HCT116 (cell line): Measurements from ENCODE around the gene VPS25. TPM values are rescaled to one million over a fixed set of nuclear protein-coding genes. Genes with fewer than 3 reads are reported as not detected.

Experiments used
- ATAC-seq: fragments of 200-7000 bp; cut with Tn5 transposase; 2 replicates; pipeline ENCODE4 v1.9.1; 2020; ENCODE audit warnings: mild to moderate bottlenecking, moderate library complexity
- BruUV-seq: library from RNA; stranded (reverse); fragments of 400-500 nt; replicated peaks from 2 replicates; lab custom pipeline; 2021; lab: Mats Ljungman, UMichigan
- CTCF ChIA-PET: fragments of 300-600 bp; sonication (Branson Sonifier 250); formaldehyde crosslinking; loops from one replicate; lab custom pipeline; 2021; ENCODE audit warnings: antibody characterized with exemption; lab: Charles Lee
- POLR2A ChIA-PET: fragments of 300-600, 350-600 bp; sonication (Branson Sonifier 250); formaldehyde crosslinking; loops from one replicate; lab custom pipeline; 2021; ENCODE audit warnings: antibody characterized with exemption; lab: Charles Lee
- RAD21 ChIA-PET, 2 experiments: fragments of 300-600 bp; sonication (Branson Sonifier 250); formaldehyde crosslinking; loops; one replicate each; lab custom pipeline; 2023; ENCODE audit warnings: low total read pairs in 2 of 2; ENCODE audit not compliant: uncharacterized antibody in 2 of 2, unreplicated experiment in 2 of 2, low non-redundant PET in 1 of 2; lab: Charles Lee
- DNase-seq: peaks from one replicate; pipeline ENCODE4 v3.0.0-alpha.2; 2010; ENCODE audit warnings: low read depth, low spot score
- H2AFZ ChIP-seq: fragments of 200-600 bp; shearing (Covaris generic), sonication (generic); 2 replicates; pipeline ENCODE4 v1.6.1; 2017; ENCODE audit warnings: low read depth, mixed run types, mixed read lengths, antibody characterized with exemption, low read length; ENCODE audit not compliant: poor library complexity, severe bottlenecking
- H3K27ac ChIP-seq: 2 replicates; pipeline ENCODE4 v1.5.1; 2012; ENCODE audit warnings: low read depth, low read length
- H3K27me3 ChIP-seq: fragments of 200-600 bp; sonication (generic); 2 replicates; pipeline ENCODE4 v1.6.1; 2016; ENCODE audit warnings: mixed run types, low read length, mixed read lengths; ENCODE audit not compliant: insufficient read depth
- H3K36me3 ChIP-seq, 2 experiments: fragments of 200-500 bp in 1 of 2; fragments of 200-600 bp in 1 of 2; sonication (Bioruptor generic) in 1 of 2; sonication (generic) in 1 of 2; 2 replicates each; pipeline versions ENCODE4 v1.5.1 to v1.6.1; 2014 to 2016; ENCODE audit warnings: low read length in 2 of 2, inconsistent platforms in 1 of 2, mixed read lengths in 1 of 2, mixed run types in 1 of 2; ENCODE audit not compliant: insufficient read depth in 2 of 2, control insufficient read depth in 1 of 2
- H3K4me1 ChIP-seq, 2 experiments: fragments of 200-600 bp in 1 of 2; sonication (generic) in 1 of 2; 2 replicates each; pipeline versions ENCODE4 v1.5.1 to v1.6.1; 2012 to 2017; ENCODE audit warnings: low read length in 2 of 2, inconsistent platforms in 1 of 2, mild to moderate bottlenecking in 1 of 2, mixed read lengths in 1 of 2, mixed run types in 1 of 2, moderate library complexity in 1 of 2; ENCODE audit not compliant: insufficient read depth in 2 of 2, control insufficient read depth in 1 of 2
- H3K4me2 ChIP-seq: fragments of 200-600 bp; sonication (generic); 2 replicates; pipeline ENCODE4 v1.6.1; 2017; ENCODE audit warnings: mixed run types, low read length, mixed read lengths
- H3K4me3 ChIP-seq, 2 experiments: fragments of 200-600 bp in 1 of 2; sonication (generic) in 1 of 2; replicated peaks in 1 of 2; 2 replicates each; pipeline ENCODE4 v1.5.1; 2011 to 2016; ENCODE audit warnings: low read length in 2 of 2, control low read depth in 1 of 2, low read depth in 1 of 2, mild to moderate bottlenecking in 1 of 2, mixed read lengths in 1 of 2, mixed run types in 1 of 2
- H3K79me2 ChIP-seq: fragments of 200-600 bp; sonication (generic); 2 replicates; pipeline ENCODE4 v1.6.1; 2017; ENCODE audit warnings: mild to moderate bottlenecking, mixed run types, low read length, moderate library complexity, mixed read lengths; ENCODE audit not compliant: insufficient read depth
- H3K9ac ChIP-seq: fragments of 200-600 bp; sonication (generic); 2 replicates; pipeline ENCODE4 v1.6.1; 2016; ENCODE audit warnings: low read length, mixed read lengths
- H3K9me2 ChIP-seq: fragments of 200-600 bp; sonication (generic), shearing (Covaris generic); 2 replicates; pipeline ENCODE4 v1.6.1; 2017; ENCODE audit warnings: mixed run types, mild to moderate bottlenecking, moderate library complexity; ENCODE audit not compliant: insufficient read depth
- H3K9me3 ChIP-seq, 2 experiments: fragments of 200-500 bp in 1 of 2; fragments of 200-600 bp in 1 of 2; sonication (Bioruptor generic) in 1 of 2; sonication (generic) in 1 of 2; 2 replicates each; pipeline ENCODE4 v1.6.1; 2014 to 2017; ENCODE audit warnings: low read length in 2 of 2, mixed read lengths in 2 of 2, inconsistent platforms in 1 of 2, low read depth in 1 of 2, mild to moderate bottlenecking in 1 of 2, mixed run types in 1 of 2, moderate library complexity in 1 of 2; ENCODE audit not compliant: control insufficient read depth in 1 of 2, insufficient read depth in 1 of 2
- H4K20me1 ChIP-seq: fragments of 200-600 bp; sonication (generic), shearing (Covaris generic); 2 replicates; pipeline ENCODE4 v1.6.1; 2017; ENCODE audit warnings: mixed run types, mild to moderate bottlenecking, moderate library complexity; ENCODE audit not compliant: insufficient read depth
- ATF3 ChIP-seq: IDR thresholded peaks from 2 replicates; pipeline ENCODE4 v1.6.1; 2012
- CEBPB ChIP-seq: IDR thresholded peaks from 2 replicates; pipeline ENCODE4 v1.6.1; 2012; ENCODE audit warnings: low read depth
- FOSL1 ChIP-seq: IDR thresholded peaks from 2 replicates; pipeline ENCODE4 v1.6.1; 2012; ENCODE audit warnings: low read depth
- JUND ChIP-seq: IDR thresholded peaks from 2 replicates; pipeline ENCODE4 v1.6.1; 2012
- POLR2A ChIP-seq: IDR thresholded peaks from 2 replicates; pipeline ENCODE4 v1.7.0; 2011; ENCODE audit warnings: borderline replicate concordance; ENCODE audit not compliant: insufficient read depth, insufficient read length; ENCODE audit errors: extremely low read depth
- POLR2AphosphoS5 ChIP-seq: IDR thresholded peaks from 2 replicates; pipeline ENCODE4 v1.6.1; 2011; ENCODE audit warnings: mild to moderate bottlenecking, low read depth, low read length, moderate library complexity
- SP1 ChIP-seq: IDR thresholded peaks from 2 replicates; pipeline ENCODE4 v1.6.1; 2012; ENCODE audit warnings: low read depth
- TCF7L2 ChIP-seq: IDR thresholded peaks from 2 replicates; pipeline ENCODE4 v1.7.0; 2011; ENCODE audit warnings: borderline replicate concordance, inconsistent platforms; ENCODE audit not compliant: insufficient read depth, insufficient read length; ENCODE audit errors: extremely low read depth
- YY1 ChIP-seq: IDR thresholded peaks from 2 replicates; pipeline ENCODE4 v1.6.1; 2011; ENCODE audit warnings: low read length, low read depth, moderate library complexity, mild to moderate bottlenecking; ENCODE audit not compliant: insufficient replicate concordance; ENCODE audit errors: extremely low read depth
- ZFX ChIP-seq: fragments of 450-650 bp; IDR thresholded peaks from 2 replicates; pipeline ENCODE4 v1.6.1; 2017
- intact Hi-C: fragments of 100-400 bp; cut with micrococcal nuclease; formaldehyde crosslinking; loops from 2 replicates; pipeline ENCODE4 v1.10.0; 2022
- total RNA-seq: library from RNA; stranded (reverse); gene quantifications from one replicate; pipeline ENCODE4 v1.2.1, GENCODE V29; 2021; ENCODE audit not compliant: unreplicated experiment
- TF ChIP-seq, protein P1 (sequence below): IDR thresholded peaks from 2 replicates; pipeline ENCODE4 v1.6.1; 2011; ENCODE audit warnings: mild to moderate bottlenecking, low read length, moderate library complexity; ENCODE audit not compliant: insufficient replicate concordance; ENCODE audit errors: extremely low read depth
- TF ChIP-seq, protein P2 (sequence below): IDR thresholded peaks from 2 replicates; pipeline ENCODE4 v1.6.1; 2012; ENCODE audit warnings: low read depth
- TF ChIP-seq, protein P3 (sequence below), 3 experiments: fragments of 200-600 bp in 1 of 3; sonication (generic) in 1 of 3; IDR thresholded peaks in 2 of 3; conservative IDR thresholded peaks in 1 of 3; 2 replicates each; pipeline ENCODE4 v1.5.1; 2012 to 2017; ENCODE audit warnings: low read depth in 2 of 3, low read length in 2 of 3, antibody characterized with exemption in 1 of 3, borderline replicate concordance in 1 of 3, control low read depth in 1 of 3, mild to moderate bottlenecking in 1 of 3, mixed read lengths in 1 of 3, mixed run types in 1 of 3, moderate library complexity in 1 of 3; ENCODE audit not compliant: insufficient read depth in 1 of 3

The VPS25 gene
- total RNA-seq, 1 experiment from 2014 or later, result 57.0 TPM

DNA sequence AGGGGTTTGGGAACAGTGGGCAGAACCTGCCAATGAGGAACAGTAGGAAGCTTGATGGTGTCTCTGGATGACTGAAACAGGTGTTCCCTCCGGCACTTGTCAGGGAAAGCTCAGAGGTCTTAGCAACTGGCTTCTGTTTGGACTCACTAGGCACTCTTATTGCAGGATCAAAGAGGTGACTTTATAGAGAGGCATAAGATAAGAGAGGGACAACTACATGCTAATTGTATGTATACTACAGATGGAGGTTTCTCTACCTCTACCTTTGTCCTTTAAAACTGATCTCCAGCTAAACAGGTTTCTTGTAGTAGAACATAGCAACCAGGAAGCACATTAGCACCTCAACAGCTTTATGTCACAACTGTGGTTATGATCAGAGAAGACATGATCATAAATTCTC, 33.0 kb downstream of the VPS25 start:
- RAD21 ChIA-PET, result no interaction called here
- intact Hi-C loops, result no loop called here
- Histone ChIP-seq H3K27ac (no peak overlapping the region), H3K9me3 (no peaks in the 10 kb centered on the region), H3K9ac (no peak overlapping the region), H3K9me2 (no peaks in the 10 kb centered on the region), H2AFZ (no peak overlapping the region), H3K36me3 (peaks cover 9 to 10% of the 10 kb centered on the region in 2 experiments; a peak in 3 of 4 replicates), H3K4me2 (no peak overlapping the region), H3K27me3 (no peaks in the 10 kb centered on the region), H4K20me1 (no peaks in the 10 kb centered on the region), H3K4me1 (no peaks in the 10 kb centered on the region), H3K79me2 (no peaks in the 10 kb centered on the region), H3K4me3 (no peak overlapping the region)
- POLR2A ChIA-PET, result no interaction called here
- DNase-seq, result no peak
- TF ChIP-seq YY1 (no peak), ATF3 (no peak)
- CTCF ChIA-PET, result no interaction called here
- no peak for ATAC-seq
- no TSS peak for BruUV-seq

DNA sequence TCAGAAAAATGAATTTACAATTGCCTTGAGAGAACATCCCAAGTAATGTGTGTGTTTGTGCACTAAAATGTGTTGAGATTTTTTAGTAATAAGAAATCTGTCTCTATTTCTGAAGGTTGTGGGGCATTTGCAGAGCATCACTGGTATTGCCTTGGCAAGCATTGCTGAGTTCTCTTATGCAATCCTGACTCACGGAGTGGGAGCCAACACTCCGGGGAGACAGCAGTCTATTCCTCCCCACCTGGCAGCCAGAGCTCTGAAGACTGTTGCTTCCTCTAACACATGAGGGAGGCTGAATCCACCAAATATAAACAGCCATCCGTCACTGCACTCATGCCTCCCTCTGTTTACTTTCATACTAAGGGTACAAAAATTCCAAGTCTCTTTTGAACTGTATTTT, 36.0 kb downstream of the VPS25 start:
- Histone ChIP-seq H3K4me2 (no peak overlapping the region), H3K9me3 (no peaks in the 10 kb centered on the region), H3K4me1 (no peaks in the 10 kb centered on the region), H3K36me3 (peaks cover 20 to 21% of the 10 kb centered on the region in 2 experiments), H3K27me3 (no peaks in the 10 kb centered on the region), H3K9ac (no peak overlapping the region), H3K9me2 (no peaks in the 10 kb centered on the region), H3K27ac (no peak overlapping the region), H3K4me3 (no peak overlapping the region), H2AFZ (no peak overlapping the region), H3K79me2 (no peaks in the 10 kb centered on the region), H4K20me1 (no peaks in the 10 kb centered on the region)
- intact Hi-C loops, result no loop called here
- ChIA-PET RAD21 (no interaction called here), CTCF (no interaction called here), POLR2A (no interaction called here)
- no peak for DNase-seq
- no TSS peak for BruUV-seq
- ATAC-seq, result no peak
- TF ChIP-seq, protein P1, sequence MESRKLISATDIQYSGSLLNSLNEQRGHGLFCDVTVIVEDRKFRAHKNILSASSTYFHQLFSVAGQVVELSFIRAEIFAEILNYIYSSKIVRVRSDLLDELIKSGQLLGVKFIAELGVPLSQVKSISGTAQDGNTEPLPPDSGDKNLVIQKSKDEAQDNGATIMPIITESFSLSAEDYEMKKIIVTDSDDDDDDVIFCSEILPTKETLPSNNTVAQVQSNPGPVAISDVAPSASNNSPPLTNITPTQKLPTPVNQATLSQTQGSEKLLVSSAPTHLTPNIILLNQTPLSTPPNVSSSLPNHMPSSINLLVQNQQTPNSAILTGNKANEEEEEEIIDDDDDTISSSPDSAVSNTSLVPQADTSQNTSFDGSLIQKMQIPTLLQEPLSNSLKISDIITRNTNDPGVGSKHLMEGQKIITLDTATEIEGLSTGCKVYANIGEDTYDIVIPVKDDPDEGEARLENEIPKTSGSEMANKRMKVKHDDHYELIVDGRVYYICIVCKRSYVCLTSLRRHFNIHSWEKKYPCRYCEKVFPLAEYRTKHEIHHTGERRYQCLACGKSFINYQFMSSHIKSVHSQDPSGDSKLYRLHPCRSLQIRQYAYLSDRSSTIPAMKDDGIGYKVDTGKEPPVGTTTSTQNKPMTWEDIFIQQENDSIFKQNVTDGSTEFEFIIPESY, result no peak
- no peak for TF ChIP-seq FOSL1
- no peak for TF ChIP-seq SP1
- no peak for TF ChIP-seq POLR2A
- no peak for TF ChIP-seq JUND
- TF ChIP-seq, protein P2, sequence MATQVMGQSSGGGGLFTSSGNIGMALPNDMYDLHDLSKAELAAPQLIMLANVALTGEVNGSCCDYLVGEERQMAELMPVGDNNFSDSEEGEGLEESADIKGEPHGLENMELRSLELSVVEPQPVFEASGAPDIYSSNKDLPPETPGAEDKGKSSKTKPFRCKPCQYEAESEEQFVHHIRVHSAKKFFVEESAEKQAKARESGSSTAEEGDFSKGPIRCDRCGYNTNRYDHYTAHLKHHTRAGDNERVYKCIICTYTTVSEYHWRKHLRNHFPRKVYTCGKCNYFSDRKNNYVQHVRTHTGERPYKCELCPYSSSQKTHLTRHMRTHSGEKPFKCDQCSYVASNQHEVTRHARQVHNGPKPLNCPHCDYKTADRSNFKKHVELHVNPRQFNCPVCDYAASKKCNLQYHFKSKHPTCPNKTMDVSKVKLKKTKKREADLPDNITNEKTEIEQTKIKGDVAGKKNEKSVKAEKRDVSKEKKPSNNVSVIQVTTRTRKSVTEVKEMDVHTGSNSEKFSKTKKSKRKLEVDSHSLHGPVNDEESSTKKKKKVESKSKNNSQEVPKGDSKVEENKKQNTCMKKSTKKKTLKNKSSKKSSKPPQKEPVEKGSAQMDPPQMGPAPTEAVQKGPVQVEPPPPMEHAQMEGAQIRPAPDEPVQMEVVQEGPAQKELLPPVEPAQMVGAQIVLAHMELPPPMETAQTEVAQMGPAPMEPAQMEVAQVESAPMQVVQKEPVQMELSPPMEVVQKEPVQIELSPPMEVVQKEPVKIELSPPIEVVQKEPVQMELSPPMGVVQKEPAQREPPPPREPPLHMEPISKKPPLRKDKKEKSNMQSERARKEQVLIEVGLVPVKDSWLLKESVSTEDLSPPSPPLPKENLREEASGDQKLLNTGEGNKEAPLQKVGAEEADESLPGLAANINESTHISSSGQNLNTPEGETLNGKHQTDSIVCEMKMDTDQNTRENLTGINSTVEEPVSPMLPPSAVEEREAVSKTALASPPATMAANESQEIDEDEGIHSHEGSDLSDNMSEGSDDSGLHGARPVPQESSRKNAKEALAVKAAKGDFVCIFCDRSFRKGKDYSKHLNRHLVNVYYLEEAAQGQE, result no peak
- TF ChIP-seq, protein P3, sequence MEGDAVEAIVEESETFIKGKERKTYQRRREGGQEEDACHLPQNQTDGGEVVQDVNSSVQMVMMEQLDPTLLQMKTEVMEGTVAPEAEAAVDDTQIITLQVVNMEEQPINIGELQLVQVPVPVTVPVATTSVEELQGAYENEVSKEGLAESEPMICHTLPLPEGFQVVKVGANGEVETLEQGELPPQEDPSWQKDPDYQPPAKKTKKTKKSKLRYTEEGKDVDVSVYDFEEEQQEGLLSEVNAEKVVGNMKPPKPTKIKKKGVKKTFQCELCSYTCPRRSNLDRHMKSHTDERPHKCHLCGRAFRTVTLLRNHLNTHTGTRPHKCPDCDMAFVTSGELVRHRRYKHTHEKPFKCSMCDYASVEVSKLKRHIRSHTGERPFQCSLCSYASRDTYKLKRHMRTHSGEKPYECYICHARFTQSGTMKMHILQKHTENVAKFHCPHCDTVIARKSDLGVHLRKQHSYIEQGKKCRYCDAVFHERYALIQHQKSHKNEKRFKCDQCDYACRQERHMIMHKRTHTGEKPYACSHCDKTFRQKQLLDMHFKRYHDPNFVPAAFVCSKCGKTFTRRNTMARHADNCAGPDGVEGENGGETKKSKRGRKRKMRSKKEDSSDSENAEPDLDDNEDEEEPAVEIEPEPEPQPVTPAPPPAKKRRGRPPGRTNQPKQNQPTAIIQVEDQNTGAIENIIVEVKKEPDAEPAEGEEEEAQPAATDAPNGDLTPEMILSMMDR (IDR thresholded peaks at IDR 0.05 in 2 of 3, conservative IDR thresholded peaks at IDR 0.05 in 1 of 3; ENCODE audit: borderline replicate concordance in 1 of 3, insufficient read depth in 1 of 3, low read depth in 2 of 3, low read length in 2 of 3), result no peak
- no peak for TF ChIP-seq CEBPB
- TF ChIP-seq TCF7L2, result no peak
- TF ChIP-seq POLR2AphosphoS5, result no peak
- no peak for TF ChIP-seq ZFX
